HG03108 (cell line): ENCODE results near the gene PAPPA2.

Experiments
- ATAC-seq: cut with Tn5 transposase; IDR thresholded peaks from one replicate; pipeline ENCODE4 v1.9.1; 2021; ENCODE audit warnings: moderate library complexity; ENCODE audit not compliant: unreplicated experiment

The PAPPA2 gene

GRCh38 chr1:176682830-176683535 lies 220.0 kb downstream of the PAPPA2 start:
- no peak for ATAC-seq

DNA sequence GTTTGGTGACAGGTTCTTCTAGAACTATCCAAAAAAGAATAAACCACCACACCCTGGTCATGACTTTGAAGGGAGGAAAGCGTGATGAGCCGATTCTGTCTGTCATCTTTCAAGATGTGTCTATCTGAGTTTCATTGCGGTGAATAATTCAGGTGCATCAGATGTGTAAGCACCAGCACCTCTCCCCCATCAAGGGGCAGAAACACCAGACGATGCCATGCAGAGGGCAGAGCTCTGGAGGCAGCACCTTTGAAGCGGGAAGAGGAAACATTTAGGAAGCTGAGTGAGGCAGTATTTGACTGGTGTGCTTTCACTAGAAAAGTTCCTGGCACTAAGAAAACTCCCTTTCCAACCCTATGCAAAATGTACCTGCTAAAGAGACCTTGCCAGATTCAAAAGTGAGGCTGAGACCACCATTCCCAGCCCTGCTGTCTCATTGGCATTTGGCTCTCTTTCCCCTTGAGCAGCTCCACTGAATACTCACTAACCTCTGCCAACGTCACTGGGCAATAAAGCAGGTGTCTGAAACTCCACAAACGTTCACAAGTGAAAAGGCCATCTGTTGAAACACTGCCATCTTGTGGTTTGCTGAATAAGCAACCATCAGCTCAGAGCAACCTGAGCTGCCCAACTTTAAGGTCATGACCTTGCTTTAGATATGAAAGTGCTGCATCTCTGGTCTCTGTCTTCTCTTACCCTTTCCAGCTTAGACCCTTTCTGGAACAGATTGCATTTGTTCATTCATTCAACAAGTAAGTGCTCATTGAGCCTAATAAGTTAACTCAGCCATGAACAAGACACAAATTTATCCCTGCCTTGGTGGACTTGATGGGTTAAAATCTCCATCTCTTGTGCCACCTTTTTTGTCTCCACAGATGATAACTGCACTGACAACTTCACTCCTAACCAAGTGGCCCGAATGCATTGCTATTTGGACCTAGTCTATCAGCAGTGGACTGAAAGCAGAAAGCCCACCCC lies 228.6 kb downstream of the PAPPA2 start:
- peak; percentile 80 for ATAC-seq

- no peak for ATAC-seq
These were observed 229.5 kb downstream of the PAPPA2 start for GRCh38 chr1:176692431-176692830.

DNA sequence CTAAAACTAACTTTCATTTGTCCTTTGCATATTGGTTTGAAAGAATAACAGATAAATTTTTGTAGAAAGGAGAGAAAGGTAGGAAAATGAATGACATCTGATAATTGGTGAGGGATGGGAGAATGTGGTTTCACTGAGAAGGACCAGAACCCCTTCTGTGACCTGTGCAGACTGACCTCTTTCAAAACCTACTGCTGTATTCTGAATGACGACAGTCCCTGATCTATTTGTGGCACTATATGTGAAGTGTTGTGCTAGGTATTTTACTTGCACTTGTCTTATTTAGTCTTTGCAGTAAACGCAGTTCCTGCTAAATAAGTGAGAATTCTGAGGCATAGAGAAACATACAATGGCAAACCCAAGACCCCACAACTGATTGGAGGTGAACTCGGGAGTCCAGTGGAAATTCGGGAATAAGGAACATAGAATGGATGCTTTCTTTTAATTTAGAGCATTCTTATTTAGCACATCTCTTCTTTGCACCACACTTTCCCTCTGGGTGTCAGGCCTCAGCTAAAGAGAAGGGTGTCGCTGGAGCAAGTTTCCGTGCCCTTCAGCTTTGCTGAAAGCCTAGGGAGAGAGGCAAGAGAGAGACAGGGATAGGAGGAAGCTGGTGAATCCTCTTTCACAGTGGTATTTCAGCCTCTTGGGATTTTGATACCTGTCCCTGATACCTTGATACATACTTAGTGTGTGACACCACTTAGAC lies 230.2 kb downstream of the PAPPA2 start:
- ATAC-seq, result no peak

DNA sequence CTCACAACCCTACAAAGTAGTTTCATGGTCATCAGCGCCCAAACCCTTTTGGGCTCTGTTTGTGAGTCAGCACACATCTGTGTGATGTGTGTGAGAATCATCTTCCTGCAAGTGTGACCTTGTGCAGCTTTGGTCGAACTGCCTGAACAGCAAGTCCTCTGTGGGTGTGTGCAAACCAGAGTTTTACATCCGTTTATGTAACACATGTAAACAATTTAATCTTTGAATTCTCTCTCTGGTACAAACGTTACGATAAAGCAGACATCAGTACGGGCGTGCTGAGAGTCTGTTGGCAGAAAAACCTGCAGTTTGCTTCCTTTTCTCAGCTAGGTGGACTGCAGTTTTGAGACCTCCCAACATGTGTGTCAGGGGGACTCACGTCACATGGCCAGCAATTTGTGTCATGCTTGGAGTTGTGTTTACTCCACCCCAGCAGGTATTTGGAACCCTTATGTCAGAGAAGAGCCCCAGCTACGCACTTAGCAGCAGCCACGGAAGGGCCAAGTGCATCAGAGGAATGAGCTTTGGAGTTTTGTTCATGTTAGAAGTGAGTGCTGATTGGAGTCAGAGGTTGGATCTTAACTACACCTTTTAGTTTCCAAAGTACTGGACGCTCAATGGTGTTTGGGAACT lies 230.8 kb downstream of the PAPPA2 start:
- no peak for ATAC-seq

DNA sequence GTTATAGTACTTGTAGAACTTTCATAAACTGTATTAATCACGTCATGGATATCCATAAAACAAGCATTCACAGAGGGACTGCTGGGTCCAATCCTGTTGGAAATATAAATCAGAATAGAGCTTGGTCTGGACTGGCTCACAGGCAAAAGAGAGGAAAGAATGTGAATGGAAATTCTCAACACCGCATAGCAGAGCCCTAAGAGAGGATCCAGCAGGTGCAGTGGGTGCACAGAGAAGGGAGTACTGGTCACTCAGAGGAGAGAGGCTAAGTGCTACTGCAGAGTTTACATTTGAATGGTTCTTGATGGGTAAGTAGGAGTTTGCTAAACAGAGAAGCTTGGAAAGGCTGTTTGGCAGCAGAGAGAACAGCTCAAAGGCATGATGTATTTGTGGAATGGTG lies 231.7 kb downstream of the PAPPA2 start:
- no peak for ATAC-seq

GRCh38 chr1:176696109-176696508 lies 233.1 kb downstream of the PAPPA2 start:
- no peak for ATAC-seq

- no peak for ATAC-seq
These were observed 233.7 kb downstream of the PAPPA2 start for GRCh38 chr1:176696689-176697088.

DNA sequence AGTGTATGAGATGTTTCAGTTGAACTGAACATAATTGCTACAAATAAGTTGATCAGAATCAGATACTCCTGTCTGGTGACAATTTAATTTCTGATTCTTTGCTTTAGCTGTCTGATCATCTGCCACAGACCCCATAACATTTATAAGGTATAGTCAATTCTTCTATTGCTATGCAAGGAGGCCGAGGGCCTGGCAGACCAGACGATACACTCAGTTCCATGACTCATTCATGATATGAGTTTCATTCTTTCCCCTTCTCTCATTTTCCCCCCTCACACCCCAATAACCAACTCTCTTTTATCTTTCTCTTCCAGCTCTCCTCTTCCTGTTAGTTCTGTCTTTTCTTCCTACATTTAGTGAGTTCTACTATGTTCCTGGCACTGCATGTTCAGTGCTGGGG lies 236.8 kb downstream of the PAPPA2 start:
- ATAC-seq, result no peak

- ATAC-seq, result no peak
These were observed 238.3 kb downstream of the PAPPA2 start for GRCh38 chr1:176701151-176701866.

- ATAC-seq, result no peak
These were observed 239.9 kb downstream of the PAPPA2 start for GRCh38 chr1:176702901-176703300.

DNA sequence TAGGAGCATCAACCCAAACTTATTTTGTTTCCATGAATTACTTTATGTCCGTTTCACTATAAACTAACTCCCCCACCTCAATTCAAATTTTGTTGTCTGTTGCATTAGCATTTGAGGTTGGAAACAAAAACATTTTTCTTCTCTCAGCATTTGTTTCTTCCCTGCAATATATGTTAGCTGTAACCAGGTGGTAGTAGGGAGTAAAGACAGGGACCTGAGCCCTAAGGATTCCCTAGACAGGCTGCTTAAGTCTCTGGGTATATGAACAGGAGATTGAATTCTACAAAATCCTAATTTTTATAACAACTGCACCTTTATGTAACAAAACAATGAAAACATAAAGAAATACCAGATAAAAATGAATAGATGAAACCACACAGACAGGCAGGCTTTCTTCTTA lies 242.6 kb downstream of the PAPPA2 start:
- no peak for ATAC-seq

GRCh38 chr1:176717066-176717750 lies 254.2 kb downstream of the PAPPA2 start:
- no peak for ATAC-seq

DNA sequence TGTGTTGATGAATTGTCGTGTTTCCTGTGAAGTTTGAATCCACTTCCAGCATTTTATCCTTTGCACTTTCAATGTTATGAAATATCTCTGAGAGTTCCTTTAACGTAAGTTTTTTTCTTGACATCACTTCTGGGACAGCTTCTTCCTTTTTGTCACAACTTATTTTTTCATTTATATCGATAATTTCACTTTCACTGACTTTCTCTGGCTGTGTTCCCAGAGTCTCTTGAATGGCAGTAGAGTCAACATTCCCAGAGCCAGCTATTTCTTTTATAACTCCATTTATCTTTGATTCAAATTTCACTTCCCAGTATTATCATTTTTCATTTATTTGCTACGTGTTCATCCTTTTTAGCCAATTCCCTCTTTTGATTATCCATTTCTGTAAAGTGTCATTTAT lies 256.5 kb downstream of the PAPPA2 start:
- no peak for ATAC-seq

DNA sequence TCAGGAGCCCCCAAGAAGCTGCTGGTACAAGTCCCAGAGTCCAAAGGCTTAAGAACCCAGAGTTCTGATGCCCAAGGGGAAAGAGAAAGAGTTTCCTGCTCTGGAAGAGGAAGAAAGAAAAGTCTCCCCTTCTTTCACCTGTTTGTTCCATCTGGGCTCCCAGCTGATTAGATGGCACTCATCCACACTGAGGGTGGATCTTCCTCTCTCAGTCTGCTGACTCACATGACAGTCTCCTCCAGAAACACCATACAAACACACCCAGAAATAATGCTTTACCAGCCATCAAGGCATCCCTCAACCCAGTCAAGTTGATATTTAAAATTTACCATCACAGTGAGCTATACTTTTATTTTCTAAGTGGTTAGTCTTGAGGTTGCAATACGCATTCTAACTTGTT lies 257.9 kb downstream of the PAPPA2 start:
- ATAC-seq, result no peak

- ATAC-seq, result no peak
These were observed 270.7 kb downstream of the PAPPA2 start for GRCh38 chr1:176733661-176734060.

GRCh38 chr1:176735201-176735600 lies 272.2 kb downstream of the PAPPA2 start:
- no peak for ATAC-seq

GRCh38 chr1:176736015-176736414 lies 273.0 kb downstream of the PAPPA2 start:
- no peak for ATAC-seq

- ATAC-seq, result no peak
These were observed 278.2 kb downstream of the PAPPA2 start for GRCh38 chr1:176741181-176741580.

DNA sequence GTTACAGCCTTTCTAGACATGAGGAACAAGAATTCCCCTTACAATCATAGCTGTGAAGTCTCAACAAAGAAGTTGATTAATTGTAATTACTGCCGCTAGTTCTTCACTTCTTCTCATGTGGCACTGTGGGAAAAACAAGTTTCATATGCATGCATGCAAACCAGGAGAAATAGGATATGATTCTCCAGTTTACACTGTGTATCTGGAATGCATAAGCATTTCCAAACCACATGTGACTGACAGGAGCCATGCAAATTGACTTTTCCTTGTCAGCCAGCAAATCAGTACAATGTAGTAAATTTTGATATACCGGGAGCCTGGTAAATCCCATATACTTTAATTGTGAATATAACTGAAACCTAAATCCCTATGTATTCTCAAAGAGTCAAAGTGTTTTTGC lies 279.3 kb downstream of the PAPPA2 start:
- no peak for ATAC-seq
